AG09319 (cell line): ENCODE data around the gene POU4F1.

Experiments
- DNase-seq: peaks from one replicate; pipeline ENCODE4 v3.0.0-alpha.2; 2010; ENCODE audit warnings: low read depth; ENCODE audit errors: extremely low read depth
- TF ChIP-seq, protein P1 (sequence below): IDR thresholded peaks from 2 replicates; pipeline ENCODE4 v1.5.1; 2011; ENCODE audit warnings: low read depth, mild to moderate bottlenecking, inconsistent platforms, low read length, moderate library complexity

The POU4F1 gene

DNA sequence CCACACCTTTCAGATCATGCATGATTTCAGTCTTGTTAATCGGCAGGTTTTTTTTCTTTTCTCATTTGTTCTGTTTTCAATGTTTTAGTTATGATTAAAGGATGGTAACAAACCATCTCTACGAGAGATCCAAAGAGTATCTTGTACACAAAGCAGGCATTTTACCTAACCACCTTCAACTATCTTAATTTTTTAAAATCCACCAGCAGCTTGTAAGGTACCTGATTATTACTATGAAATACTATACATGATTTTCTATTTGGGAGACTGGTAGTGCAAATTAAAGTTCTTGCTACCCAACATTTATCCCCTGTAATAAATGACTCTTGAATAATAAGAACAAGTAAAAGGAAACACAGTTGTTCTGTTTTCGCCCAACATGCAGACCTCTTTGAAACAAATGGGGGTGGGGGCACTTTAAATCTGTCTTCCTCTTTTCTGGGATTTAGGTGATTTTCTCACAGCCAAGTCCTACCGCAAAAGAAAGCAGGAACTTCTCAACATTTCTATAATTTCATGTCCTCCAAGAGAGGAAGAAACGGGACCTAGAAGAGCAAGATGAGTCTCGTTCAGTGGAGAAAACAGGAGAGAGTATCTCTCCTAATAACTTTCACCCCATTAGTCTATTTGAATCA is 3.6 kb downstream of the POU4F1 start:
- no peak for DNase-seq
- TF ChIP-seq, protein P1, sequence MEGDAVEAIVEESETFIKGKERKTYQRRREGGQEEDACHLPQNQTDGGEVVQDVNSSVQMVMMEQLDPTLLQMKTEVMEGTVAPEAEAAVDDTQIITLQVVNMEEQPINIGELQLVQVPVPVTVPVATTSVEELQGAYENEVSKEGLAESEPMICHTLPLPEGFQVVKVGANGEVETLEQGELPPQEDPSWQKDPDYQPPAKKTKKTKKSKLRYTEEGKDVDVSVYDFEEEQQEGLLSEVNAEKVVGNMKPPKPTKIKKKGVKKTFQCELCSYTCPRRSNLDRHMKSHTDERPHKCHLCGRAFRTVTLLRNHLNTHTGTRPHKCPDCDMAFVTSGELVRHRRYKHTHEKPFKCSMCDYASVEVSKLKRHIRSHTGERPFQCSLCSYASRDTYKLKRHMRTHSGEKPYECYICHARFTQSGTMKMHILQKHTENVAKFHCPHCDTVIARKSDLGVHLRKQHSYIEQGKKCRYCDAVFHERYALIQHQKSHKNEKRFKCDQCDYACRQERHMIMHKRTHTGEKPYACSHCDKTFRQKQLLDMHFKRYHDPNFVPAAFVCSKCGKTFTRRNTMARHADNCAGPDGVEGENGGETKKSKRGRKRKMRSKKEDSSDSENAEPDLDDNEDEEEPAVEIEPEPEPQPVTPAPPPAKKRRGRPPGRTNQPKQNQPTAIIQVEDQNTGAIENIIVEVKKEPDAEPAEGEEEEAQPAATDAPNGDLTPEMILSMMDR: no peak

DNA sequence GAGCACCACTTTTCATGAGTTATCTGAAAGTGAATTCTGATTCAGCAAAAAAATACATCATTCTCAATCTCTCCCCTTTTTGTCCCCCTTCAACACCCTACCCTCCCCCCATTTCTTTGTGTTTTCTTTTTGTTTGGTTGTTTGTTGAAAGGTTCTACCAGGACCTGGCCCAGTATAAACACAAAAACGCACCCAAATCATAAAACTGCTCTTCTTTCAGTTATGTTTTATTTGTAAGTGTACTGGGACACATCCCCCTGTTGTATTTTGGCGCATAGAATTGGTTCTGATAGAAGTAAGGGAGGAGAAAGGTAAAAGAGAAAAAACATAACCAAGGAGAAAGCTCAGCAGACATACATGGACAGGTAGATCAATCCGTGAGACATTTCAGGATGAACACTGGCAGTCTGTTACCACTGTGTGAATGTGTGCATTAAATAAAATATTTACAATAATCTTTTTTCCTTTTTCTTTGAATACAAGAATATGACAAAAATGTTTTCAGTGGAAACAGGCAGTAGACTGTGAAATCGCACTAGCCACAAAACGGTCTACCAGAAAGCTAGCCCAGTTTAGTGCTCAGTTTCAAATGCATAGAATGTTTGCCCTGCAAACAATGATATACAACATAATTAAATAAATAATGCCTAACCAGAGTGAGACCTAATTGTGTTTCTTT is 4.2 kb downstream of the POU4F1 start:
- DNase-seq: no peak
- TF ChIP-seq, protein P1: no peak

DNA sequence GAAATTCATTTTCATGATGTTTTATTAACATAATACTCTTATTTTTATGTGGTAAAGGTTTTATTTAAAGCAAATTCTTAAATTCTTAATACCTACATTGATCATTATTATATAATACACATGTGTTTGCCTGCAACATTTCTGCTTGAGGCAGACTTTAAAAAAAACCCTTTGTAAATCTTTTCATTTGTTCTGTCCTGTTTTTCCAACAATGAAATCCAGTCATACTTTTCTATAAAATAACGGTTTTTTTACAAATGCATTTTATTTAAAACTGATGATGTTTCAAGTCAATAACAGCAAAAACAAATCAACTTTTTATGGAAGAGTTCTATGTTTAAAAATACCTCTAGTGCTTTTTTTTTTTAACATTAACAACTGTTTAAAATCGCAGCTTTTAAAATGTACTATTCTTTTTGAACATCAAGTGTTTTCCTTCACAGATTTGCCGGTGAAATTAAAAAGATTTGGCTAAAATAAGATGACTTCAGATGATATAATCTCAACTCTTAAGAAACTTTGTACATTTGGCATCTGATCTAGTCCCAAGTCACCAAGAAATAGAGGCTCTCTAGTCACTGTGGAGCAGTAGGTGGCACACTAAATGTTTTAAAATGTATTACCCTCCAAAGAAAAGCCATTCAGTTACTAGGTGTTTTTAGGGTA is 5.1 kb downstream of the POU4F1 start:
- TF ChIP-seq, protein P1: no peak
- DNase-seq: no peak

DNA sequence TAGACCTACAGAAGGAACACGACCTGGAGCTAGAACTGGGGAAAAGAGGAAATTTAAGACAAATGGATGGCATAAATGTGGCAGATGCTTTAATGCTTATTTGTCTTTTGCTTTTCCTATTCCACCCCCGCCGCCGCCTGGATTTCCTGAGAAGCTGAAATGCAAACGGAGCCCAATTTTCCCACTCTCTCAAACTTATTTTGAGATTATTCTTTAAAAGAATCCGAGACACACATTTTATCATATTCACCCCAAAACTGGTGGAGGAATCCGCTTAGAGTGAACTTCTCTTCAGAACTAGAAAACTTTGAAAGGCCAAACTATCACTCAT is 5.8 kb downstream of the POU4F1 start:
- TF ChIP-seq, protein P1: no peak
- no peak for DNase-seq

DNA sequence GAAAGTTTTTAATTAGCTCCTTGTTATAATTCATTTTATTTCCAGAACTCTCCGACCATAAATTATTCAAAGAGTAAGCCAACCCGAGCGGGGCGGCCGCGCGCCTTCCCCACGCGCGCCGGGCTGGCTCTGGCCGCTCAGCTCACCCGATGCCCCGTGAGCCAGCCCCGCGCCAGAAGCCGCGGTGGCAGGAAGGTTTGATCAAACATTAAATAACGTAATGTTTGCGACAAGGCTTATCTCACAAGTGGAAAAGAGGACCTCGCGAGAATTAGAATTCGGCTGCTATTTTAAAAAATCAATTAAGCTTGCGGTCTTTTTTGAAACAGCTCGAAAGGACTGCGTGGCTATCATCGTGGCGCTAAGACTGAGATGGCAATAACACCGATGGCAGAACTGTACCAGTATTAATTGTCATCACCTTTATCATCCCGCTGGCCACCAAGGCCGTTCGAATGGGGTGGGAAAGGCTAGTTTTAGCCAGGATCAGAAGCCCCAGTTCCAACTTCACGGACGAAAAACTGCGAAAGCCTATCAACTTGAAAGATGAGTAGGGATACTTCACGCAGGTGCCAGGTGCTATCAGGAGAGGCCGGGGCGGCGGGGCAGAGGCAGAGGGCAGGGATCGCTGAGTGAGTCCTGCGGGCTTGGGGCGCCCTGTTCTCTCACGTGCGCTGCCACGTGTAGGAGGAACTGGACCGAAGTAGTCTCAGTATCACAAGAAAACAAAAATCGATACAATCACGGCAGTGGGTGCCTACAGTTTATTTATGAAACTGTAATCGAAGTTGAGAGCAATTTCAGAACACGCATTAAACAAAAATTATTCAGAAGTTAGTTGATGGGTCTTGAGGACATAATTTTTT is 6.4 kb downstream of the POU4F1 start:
- TF ChIP-seq, protein P1: no peak
- no peak for DNase-seq

DNA sequence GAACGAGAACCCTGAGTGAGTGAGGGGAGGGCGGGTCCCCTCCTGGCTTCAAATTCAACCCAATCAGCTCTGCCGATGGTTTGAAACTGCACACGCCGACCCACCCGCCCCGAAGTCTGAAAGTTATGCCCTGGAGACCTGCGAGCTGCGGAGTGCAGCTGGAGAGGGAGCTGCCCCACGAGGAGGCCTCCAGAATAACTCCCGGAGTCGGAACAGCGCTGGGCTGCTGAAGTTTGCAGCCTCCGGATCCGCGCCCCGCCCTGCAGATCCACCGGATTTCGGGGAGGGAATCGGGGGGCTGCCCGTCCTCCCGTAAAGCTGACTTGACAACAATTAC is 7.0 kb downstream of the POU4F1 start:
- no peak for DNase-seq
- TF ChIP-seq, protein P1: no peak
